NT2/D1 (cell line): Measurements from ENCODE around the gene SLC4A7.

Experiments
- DNase-seq: peaks from one replicate; pipeline ENCODE4 v3.0.0-alpha.2; 2011; ENCODE audit warnings: low read depth, low spot score
- H3K27me3 ChIP-seq: 2 replicates; pipeline ENCODE4 v1.6.0; 2011; ENCODE audit warnings: mild to moderate bottlenecking; ENCODE audit not compliant: insufficient read length, insufficient read depth
- H3K36me3 ChIP-seq: 2 replicates; pipeline ENCODE4 v1.6.1; 2011; ENCODE audit warnings: mild to moderate bottlenecking, low read length, mixed read lengths; ENCODE audit not compliant: insufficient read depth, insufficient read length
- H3K4me1 ChIP-seq: 2 replicates; pipeline ENCODE4 v1.5.1; 2011; ENCODE audit not compliant: insufficient read depth, insufficient read length
- H3K4me3 ChIP-seq: 2 replicates; pipeline ENCODE4 v1.5.1; 2011; ENCODE audit warnings: low read depth; ENCODE audit not compliant: insufficient read length
- H3K9ac ChIP-seq: 2 replicates; pipeline ENCODE4 v1.6.0; 2011; ENCODE audit warnings: low read depth; ENCODE audit not compliant: insufficient read length
- H3K9me3 ChIP-seq: 2 replicates; pipeline ENCODE4 v1.5.1; 2011; ENCODE audit warnings: mild to moderate bottlenecking, low read length; ENCODE audit not compliant: insufficient read depth
- SUZ12 ChIP-seq: IDR thresholded peaks from 2 replicates; pipeline ENCODE4 v1.6.1; 2011; ENCODE audit not compliant: insufficient read length, insufficient read depth; ENCODE audit errors: extremely low read depth
- YY1 ChIP-seq: IDR thresholded peaks from 2 replicates; pipeline ENCODE4 v1.6.1; 2011; ENCODE audit not compliant: insufficient read length, insufficient read depth
- ZNF274 ChIP-seq: IDR thresholded peaks from 2 replicates; pipeline ENCODE4 v1.6.1; 2011; ENCODE audit warnings: mild to moderate bottlenecking, low read depth, low read length

Gene SLC4A7

DNA sequence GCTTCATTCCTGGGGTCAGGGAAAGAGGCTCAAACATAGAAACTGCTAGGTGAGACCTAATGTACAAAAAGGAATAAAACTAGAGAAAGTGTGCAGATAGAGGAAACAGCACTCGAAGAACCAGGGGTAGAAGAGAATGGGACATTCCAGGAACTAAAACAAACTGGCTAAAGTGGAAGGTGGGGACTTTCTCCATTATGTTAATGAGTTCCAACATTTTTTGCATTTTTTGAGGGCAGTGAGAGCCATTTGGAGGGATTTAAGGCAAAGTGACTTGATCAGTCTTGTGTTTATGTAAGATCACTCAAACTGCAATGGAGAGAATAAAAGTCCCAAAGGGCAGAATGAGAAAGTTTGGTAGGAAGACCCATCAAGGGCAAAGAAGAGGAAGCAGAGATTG, 20.6 kb upstream of the SLC4A7 start:
- H3K4me3 ChIP-seq: no peak overlapping the region
- TF ChIP-seq SUZ12 (no peak), ZNF274 (no peak), YY1 (no peak)

DNA sequence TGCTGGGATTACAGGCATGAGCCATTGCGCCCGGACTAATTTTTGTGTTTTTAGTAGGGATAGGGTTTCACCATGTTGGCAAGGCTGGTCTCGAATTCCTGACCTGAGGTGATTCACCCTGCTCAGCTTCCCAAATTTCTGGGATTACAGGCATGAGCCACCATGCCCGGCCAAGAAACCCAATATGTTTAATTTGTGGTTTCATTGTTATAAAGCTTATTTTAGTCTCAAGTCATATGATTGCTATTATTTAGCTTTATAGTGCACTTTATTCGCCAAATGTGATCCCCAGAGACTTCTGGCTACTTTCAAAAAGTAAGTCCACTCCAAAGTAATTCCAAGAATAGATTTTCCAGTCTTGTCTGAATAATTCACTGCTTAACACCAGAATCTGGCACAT, 19.3 kb upstream of the SLC4A7 start:
- no peaks in the 10 kb centered on the region for H3K9me3 ChIP-seq
- H3K9ac ChIP-seq: no peak overlapping the region
- no peak for DNase-seq
- H3K36me3 ChIP-seq: no peaks in the 10 kb centered on the region
- H3K4me3 ChIP-seq: no peak overlapping the region
- H3K27me3 ChIP-seq: no peaks in the 10 kb centered on the region
- TF ChIP-seq ZNF274 (no peak), YY1 (no peak), SUZ12 (no peak)
- H3K4me1 ChIP-seq: peaks cover 2% of the 10 kb centered on the region

More for the DNA sequence above, 20.6 kb upstream of the SLC4A7 start:
- H3K36me3 ChIP-seq: no peaks in the 10 kb centered on the region
- H3K27me3 ChIP-seq: no peaks in the 10 kb centered on the region
- no peak for DNase-seq
- H3K9me3 ChIP-seq: no peaks in the 10 kb centered on the region
- no peak overlapping the region for H3K9ac ChIP-seq
- H3K4me1 ChIP-seq: peaks cover 2% of the 10 kb centered on the region

GRCh38 chr3:27501759-27502158, 17.6 kb upstream of the SLC4A7 start:
- no peak for DNase-seq
- Histone ChIP-seq H3K4me3 (no peak overlapping the region), H3K36me3 (no peaks in the 10 kb centered on the region), H3K9me3 (no peaks in the 10 kb centered on the region), H3K4me1 (peaks cover 2% of the 10 kb centered on the region), H3K9ac (no peak overlapping the region), H3K27me3 (no peaks in the 10 kb centered on the region)
- no peak for TF ChIP-seq ZNF274
- TF ChIP-seq SUZ12: no peak
- no peak for TF ChIP-seq YY1

GRCh38 chr3:27500986-27501385, 16.8 kb upstream of the SLC4A7 start:
- Histone ChIP-seq H3K4me3 (no peak overlapping the region), H3K4me1 (peaks cover 2% of the 10 kb centered on the region), H3K27me3 (no peaks in the 10 kb centered on the region), H3K36me3 (no peaks in the 10 kb centered on the region), H3K9me3 (no peaks in the 10 kb centered on the region), H3K9ac (no peak overlapping the region)
- no peak for TF ChIP-seq SUZ12
- no peak for TF ChIP-seq ZNF274
- no peak for TF ChIP-seq YY1
- DNase-seq: no peak

DNA sequence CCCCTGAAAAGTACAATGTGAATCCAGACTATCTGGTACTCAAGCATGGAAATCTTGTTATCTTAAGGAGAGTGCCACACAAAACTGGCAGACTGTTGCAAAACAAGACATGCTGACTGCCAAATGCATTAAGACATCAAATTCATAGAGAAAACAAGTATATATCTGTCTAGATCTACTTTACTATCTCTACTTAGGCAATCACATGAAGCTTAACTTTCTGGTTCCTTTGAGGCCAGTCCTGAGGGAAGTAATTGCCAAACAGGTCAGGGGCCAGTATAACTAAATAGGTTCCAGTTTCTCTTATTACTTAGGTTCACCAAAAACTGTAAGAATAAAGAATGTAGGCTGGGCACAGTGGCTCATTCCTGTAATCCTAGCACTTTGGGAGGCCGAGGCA, 15.9 kb upstream of the SLC4A7 start:
- Histone ChIP-seq H3K9me3 (no peaks in the 10 kb centered on the region), H3K4me3 (no peak overlapping the region), H3K36me3 (no peaks in the 10 kb centered on the region), H3K4me1 (peaks cover 2% of the 10 kb centered on the region), H3K27me3 (no peaks in the 10 kb centered on the region), H3K9ac (no peak overlapping the region)
- no peak for DNase-seq
- TF ChIP-seq SUZ12 (no peak), YY1 (no peak), ZNF274 (no peak)

DNA sequence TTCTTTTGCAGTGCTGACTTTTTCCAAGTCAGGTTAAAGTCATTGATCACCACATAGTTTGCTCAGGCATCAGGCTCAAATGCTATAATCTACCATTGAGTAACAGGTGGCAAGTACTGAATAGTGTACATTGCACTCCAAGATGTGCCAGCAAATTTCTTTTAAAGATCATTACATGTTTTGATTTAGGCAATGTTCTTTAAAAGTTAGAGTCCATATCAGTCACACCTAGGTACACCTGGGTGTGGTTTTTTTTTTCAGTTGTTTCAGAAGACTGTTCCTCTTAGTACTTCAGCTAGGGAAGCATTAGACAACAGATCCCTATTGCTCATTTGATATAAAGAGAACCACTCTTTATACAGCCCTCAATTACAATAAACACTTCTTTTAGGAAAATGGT, 10.6 kb upstream of the SLC4A7 start:
- Histone ChIP-seq H3K9me3 (no peaks in the 10 kb centered on the region), H3K27me3 (no peaks in the 10 kb centered on the region), H3K9ac (no peak overlapping the region), H3K4me1 (no peaks in the 10 kb centered on the region), H3K4me3 (no peak overlapping the region), H3K36me3 (no peaks in the 10 kb centered on the region)
- DNase-seq: no peak
- no peak for TF ChIP-seq YY1
- TF ChIP-seq ZNF274: no peak
- no peak for TF ChIP-seq SUZ12

DNA sequence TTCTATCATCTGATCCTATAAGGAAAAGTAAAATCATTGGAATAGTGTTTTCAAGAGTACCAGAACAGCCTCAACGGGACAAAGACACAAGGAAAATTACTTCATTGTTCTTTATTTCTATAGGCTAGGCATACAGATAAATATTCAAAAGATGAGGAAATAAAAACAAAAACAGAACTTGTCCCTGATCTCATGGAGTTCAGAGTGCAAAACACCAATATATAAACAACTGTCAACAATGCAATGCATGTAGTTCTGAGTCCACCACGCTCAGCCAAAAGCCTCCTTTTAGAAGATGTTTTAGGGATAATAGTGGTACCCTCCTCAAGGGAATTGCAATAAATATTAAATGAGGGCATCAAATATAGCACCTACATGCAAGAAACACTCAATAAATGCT, 4.6 kb upstream of the SLC4A7 start:
- Histone ChIP-seq H3K4me3 (no peak overlapping the region), H3K9me3 (no peaks in the 10 kb centered on the region), H3K4me1 (no peaks in the 10 kb centered on the region), H3K27me3 (no peaks in the 10 kb centered on the region), H3K36me3 (no peaks in the 10 kb centered on the region), H3K9ac (no peak overlapping the region)
- TF ChIP-seq ZNF274 (no peak), YY1 (no peak), SUZ12 (no peak)
- DNase-seq: no peak

DNA sequence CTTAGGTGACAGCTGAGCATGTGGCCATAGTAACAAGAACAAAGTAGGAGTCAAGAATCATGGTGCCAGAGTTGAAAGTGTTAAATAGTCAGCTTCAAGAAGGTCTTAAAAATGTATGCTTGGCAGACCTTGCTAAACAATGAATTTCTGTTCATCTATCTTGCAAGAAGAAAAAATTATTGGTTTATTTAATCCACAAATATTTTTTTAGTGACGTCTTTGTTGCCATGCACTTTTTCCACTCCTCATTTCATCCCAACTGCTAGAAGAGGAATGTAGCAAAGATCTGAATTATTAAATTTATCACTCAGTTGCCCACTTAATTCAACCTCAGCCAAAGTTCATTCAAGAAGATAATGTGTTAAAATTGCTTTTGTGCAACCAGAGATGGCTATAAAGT, 3.2 kb upstream of the SLC4A7 start:
- H3K36me3 ChIP-seq: no peaks in the 10 kb centered on the region
- no peak for TF ChIP-seq ZNF274
- no peaks in the 10 kb centered on the region for H3K27me3 ChIP-seq
- no peaks in the 10 kb centered on the region for H3K4me1 ChIP-seq
- H3K9me3 ChIP-seq: no peaks in the 10 kb centered on the region
- no peak for DNase-seq
- H3K9ac ChIP-seq: no peak overlapping the region
- H3K4me3 ChIP-seq: no peak overlapping the region
